ENCODE data around the gene ATP2A1. TPM values are rescaled to one million over a fixed set of nuclear protein-coding genes. Genes with fewer than 3 reads are reported as not detected.

The ATP2A1 gene
- total RNA-seq, 1 experiment from 2014 or later: 10.7 TPM

- H3F3A ChIP-seq (ENCODE audit: insufficient read depth, low read depth): peaks cover 33% of the 10 kb centered on the region
- H3K27me3 ChIP-seq (ENCODE audit: insufficient read depth, low read depth): no peaks in the 10 kb centered on the region
- peaks cover 13% of the 10 kb centered on the region for H3K79me2 ChIP-seq (ENCODE audit: low read depth)
- intact Hi-C loops (cut with micrococcal nuclease; ENCODE audit: unreplicated experiment): no loop called here
- no peaks in the 10 kb centered on the region for H3K9me2 ChIP-seq (ENCODE audit: insufficient read depth)
- no peak for DNase-seq
- no peaks in the 10 kb centered on the region for H3K9me3 ChIP-seq (ENCODE audit: insufficient read depth, low read depth)
- no peaks in the 10 kb centered on the region; the same call in 1 of the 2 replicates for H3K36me3 ChIP-seq (ENCODE audit: low read depth)
- peaks cover 9% of the 10 kb centered on the region for H3K4me1 ChIP-seq (replicated peaks; ENCODE audit: insufficient read depth)
- TF ChIP-seq CTCF (conservative IDR thresholded peaks at IDR 0.05) (no peak), EZH2 (IDR thresholded peaks at IDR 0.05; ENCODE audit: low read depth) (no peak)
- no peak overlapping the region for H3K4me3 ChIP-seq
- no peaks in the 10 kb centered on the region for H4K20me1 ChIP-seq (ENCODE audit: insufficient read depth)
- H3K4me2 ChIP-seq: no peak overlapping the region
- no peak overlapping the region for H3K27ac ChIP-seq
- no TSS peak for BruUV-seq (replicated peaks)
- ChIA-PET POLR2A (ENCODE audit: unreplicated experiment) (interaction anchor here (0.7 kb wide), 1 partner anchor 18 kb away, joined by 3 read pairs; no protein-coding TSS in a partner anchor), CTCF (no interaction called here)
- H2AFZ ChIP-seq: no peak overlapping the region
Observed at GRCh38 chr16:28918698-28919097, 40.4 kb downstream of the ATP2A1 start.

DNA sequence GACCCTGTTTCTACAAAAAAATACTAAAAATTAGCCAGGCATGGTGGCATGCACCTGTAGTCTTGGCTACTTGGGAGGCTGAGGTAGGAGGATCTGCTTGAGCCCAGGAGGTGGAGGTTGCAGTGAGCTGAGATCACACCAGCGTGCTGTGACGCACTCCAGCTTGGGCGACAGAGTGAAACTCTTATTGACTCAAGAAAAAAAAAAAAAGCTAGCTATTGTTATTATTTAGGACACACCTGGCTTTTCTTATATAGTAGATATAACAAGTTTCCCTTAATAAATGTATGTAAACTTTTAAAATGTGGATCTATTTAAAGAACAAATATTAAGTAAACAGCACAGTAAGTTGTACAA is 44.9 kb downstream of the ATP2A1 start:
- H3K9me2 ChIP-seq (ENCODE audit: insufficient read depth): no peaks in the 10 kb centered on the region
- no peaks in the 10 kb centered on the region for H3K27me3 ChIP-seq (ENCODE audit: insufficient read depth, low read depth)
- no peaks in the 10 kb centered on the region for H3K9me3 ChIP-seq (ENCODE audit: insufficient read depth, low read depth)
- H4K20me1 ChIP-seq (ENCODE audit: insufficient read depth): no peaks in the 10 kb centered on the region
- no TSS peak for BruUV-seq (replicated peaks)
- H3K4me3 ChIP-seq: no peak overlapping the region; the same call in 1 of the 2 replicates
- POLR2A ChIA-PET (ENCODE audit: unreplicated experiment): interaction anchor here (0.6 to 0.7 kb wide), 4 partner anchors 21 to 640 kb away, joined by 3 to 9 read pairs (median 4); no protein-coding TSS in a partner anchor
- CTCF ChIA-PET: no interaction called here
- intact Hi-C loops (cut with micrococcal nuclease; ENCODE audit: unreplicated experiment): no loop called here
- no peak for TF ChIP-seq CTCF (conservative IDR thresholded peaks at IDR 0.05)
- no peak for TF ChIP-seq EZH2 (IDR thresholded peaks at IDR 0.05; ENCODE audit: low read depth)
- no peaks in the 10 kb centered on the region for H3K36me3 ChIP-seq (ENCODE audit: low read depth)
- H2AFZ ChIP-seq: no peak overlapping the region
- peaks cover 13% of the 10 kb centered on the region for H3K79me2 ChIP-seq (ENCODE audit: low read depth)
- H3K4me1 ChIP-seq (replicated peaks; ENCODE audit: insufficient read depth): peaks cover 13% of the 10 kb centered on the region
- H3F3A ChIP-seq (ENCODE audit: insufficient read depth, low read depth): peaks cover 33% of the 10 kb centered on the region
- H3K4me2 ChIP-seq: peak overlapping the region; percentile 85
- no peak for DNase-seq
- no peak overlapping the region for H3K27ac ChIP-seq

DNA sequence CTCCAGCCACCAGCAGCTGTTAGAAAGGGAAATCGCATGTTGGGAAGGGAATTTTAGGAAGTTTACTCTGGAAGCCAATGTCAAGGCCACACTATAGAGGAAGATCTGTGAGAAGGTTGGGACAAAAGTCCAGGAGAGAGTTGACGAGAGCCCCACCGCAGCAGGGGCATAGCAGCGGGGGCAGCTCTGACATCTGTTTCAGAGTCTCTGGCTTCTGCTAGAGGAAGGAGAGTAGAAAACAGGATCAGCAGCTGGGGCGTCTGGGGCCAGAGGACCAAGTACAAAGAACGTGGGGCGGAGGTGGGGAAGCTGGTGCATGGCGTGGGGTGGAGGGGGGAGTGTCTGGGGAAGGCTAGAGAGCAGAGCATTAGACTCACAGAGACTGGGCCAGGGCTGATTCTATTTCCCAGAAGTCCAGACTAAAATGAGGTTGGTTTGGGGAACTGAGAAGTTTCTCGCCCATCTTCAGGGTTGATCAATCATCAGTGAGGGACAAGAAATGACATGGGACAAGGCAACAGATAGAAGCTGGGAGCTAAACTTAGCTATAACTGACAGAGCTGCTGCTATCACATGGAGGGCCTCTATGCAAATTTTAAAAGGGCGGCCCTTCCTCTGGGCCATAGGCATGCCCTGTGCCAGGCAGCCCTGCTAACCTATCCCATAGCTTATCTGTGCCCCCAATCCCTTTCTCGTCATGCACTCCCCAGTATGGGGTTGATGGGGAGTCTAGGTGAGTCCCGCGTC is 45.5 kb downstream of the ATP2A1 start:
- Histone ChIP-seq H3K27ac (peak overlapping the region; percentile 45), H3F3A (ENCODE audit: insufficient read depth, low read depth) (peaks cover 29% of the 10 kb centered on the region), H3K79me2 (ENCODE audit: low read depth) (peaks cover 13% of the 10 kb centered on the region), H2AFZ (peak overlapping the region; percentile 81), H3K36me3 (ENCODE audit: low read depth) (no peaks in the 10 kb centered on the region), H3K4me3 (peak overlapping the region; percentile 58), H3K9me3 (ENCODE audit: insufficient read depth, low read depth) (no peaks in the 10 kb centered on the region), H4K20me1 (ENCODE audit: insufficient read depth) (no peaks in the 10 kb centered on the region), H3K4me2 (peak overlapping the region; percentile 85), H3K4me1 (replicated peaks; ENCODE audit: insufficient read depth) (peaks cover 13% of the 10 kb centered on the region), H3K9me2 (ENCODE audit: insufficient read depth) (no peaks in the 10 kb centered on the region), H3K27me3 (ENCODE audit: insufficient read depth, low read depth) (no peaks in the 10 kb centered on the region)
- intact Hi-C loops (cut with micrococcal nuclease; ENCODE audit: unreplicated experiment): no loop called here
- ChIA-PET POLR2A (ENCODE audit: unreplicated experiment) (interaction anchor here (0.6 to 0.7 kb wide), 6 partner anchors 13 to 640 kb away, joined by 3 to 54 read pairs (median 8); no protein-coding TSS in a partner anchor), CTCF (interaction anchor here (0.7 kb wide), 1 partner anchor 57 kb away, joined by 13 read pairs; no protein-coding TSS in a partner anchor)
- BruUV-seq (replicated peaks): TSS peak; percentile 34
- no peak for DNase-seq
- no peak for TF ChIP-seq EZH2 (IDR thresholded peaks at IDR 0.05; ENCODE audit: low read depth)
- no peak for TF ChIP-seq CTCF (conservative IDR thresholded peaks at IDR 0.05)
